ENCODE data around the gene GGT5.

DNA sequence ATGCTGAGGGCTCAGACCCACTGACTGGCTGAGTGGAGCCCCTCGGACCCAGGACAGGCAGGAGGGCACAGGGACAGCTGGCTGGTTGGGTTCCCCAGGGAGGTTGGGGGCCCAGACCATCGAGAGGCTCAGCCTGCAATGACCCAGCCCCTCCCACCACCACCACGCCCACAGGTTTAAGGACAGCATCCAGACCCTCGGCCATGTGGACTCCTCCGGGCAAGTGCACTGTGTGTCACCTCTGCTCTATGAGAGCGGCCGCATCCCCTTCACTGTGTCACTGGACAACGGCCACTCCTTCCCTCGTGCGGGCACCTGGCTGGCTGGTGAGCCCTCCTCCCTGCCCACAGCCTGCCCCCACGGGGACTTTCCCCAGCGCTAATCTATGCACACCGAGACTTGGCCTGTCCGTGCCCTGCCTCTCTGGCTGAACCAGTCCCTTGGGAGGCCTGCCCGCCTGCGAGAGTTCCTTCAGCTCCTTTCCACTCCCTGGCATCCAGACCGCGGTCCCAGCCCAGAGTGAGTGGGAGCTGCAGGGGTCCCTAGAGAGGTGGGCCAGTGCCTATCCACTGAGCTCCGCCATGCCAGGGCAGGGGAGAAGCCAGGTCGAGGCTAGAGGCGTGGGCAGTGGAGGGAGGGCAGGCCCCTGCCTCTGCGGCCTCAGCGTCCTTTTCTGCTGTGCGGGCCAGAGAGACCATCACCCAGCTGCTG is 61.4 kb downstream of the GGT5 start:
- TF ChIP-seq, protein P1, sequence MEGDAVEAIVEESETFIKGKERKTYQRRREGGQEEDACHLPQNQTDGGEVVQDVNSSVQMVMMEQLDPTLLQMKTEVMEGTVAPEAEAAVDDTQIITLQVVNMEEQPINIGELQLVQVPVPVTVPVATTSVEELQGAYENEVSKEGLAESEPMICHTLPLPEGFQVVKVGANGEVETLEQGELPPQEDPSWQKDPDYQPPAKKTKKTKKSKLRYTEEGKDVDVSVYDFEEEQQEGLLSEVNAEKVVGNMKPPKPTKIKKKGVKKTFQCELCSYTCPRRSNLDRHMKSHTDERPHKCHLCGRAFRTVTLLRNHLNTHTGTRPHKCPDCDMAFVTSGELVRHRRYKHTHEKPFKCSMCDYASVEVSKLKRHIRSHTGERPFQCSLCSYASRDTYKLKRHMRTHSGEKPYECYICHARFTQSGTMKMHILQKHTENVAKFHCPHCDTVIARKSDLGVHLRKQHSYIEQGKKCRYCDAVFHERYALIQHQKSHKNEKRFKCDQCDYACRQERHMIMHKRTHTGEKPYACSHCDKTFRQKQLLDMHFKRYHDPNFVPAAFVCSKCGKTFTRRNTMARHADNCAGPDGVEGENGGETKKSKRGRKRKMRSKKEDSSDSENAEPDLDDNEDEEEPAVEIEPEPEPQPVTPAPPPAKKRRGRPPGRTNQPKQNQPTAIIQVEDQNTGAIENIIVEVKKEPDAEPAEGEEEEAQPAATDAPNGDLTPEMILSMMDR (IDR thresholded peaks at IDR 0.05), result no peak
- no peak for TF ChIP-seq POLR2A (IDR thresholded peaks at IDR 0.05)

Data from body of pancreas (tissue), 4 donors.